ENCODE measurements around the gene PRR18.

The PRR18 gene

GRCh38 chr6:166274163-166274562 lies 34.0 kb downstream of the PRR18 start:
- DNase-seq = no peak

- DNase-seq = no peak
Observed at GRCh38 chr6:166271376-166271765, 36.8 kb downstream of the PRR18 start.

GRCh38 chr6:166270706-166271375 lies 37.4 kb downstream of the PRR18 start:
- no peak for DNase-seq

DNA sequence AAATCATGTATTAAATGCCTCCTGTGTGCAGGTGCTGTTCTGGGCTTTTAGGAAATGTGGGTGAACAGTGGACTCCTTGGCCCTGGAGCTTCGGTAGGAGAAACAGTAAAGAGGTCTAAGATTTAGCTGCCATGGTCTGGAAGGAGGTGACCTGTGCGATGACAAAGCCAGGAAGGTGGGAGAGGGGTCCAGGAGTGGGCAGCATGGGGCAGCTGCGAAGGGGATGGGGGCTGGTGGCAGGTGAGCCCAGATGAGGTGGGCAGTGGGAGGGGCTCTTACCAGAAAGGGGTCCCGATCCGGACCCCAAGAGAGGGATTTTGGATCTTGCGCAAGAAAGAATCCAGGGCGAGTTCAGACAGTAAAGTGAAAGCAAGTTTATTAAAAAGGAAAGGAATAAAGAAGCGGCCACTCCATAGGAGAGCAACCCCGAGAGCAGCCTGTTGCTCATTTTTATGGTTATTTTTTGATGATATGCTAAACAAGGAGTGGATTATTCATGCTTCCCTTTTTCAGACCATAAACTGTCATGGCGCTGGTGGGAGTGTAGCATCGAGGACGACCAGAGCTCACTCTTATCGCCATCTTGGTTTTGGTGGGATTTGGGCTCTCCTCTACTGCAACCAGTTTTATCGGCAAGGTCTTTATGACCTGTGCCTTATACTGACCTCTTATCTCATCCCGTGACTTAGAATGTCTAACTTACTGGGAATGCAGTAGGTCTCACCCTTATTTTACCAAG lies 38.7 kb downstream of the PRR18 start:
- no peak for DNase-seq

DNA sequence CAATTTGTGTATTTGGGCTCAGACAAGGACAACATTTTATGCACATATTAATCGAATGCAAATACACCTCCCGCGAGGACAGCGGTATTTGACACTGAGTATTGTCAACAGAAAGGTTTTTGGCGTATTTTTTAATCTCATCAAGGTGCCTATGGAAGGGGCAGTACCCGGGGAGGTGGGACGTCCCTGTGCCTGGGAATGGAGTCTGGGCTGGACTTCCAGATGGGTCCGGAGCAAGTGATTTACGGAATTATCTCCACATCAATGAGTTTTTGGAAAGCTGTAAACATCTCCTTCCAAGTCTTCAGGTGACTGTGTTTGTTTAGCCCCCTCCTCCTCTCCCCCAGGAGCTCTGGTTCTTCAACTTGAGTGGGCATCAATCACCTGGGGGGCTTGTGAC lies 39.8 kb downstream of the PRR18 start:
- DNase-seq = no peak

GRCh38 chr6:166267526-166267925 lies 40.7 kb downstream of the PRR18 start:
- no peak for DNase-seq

DNA sequence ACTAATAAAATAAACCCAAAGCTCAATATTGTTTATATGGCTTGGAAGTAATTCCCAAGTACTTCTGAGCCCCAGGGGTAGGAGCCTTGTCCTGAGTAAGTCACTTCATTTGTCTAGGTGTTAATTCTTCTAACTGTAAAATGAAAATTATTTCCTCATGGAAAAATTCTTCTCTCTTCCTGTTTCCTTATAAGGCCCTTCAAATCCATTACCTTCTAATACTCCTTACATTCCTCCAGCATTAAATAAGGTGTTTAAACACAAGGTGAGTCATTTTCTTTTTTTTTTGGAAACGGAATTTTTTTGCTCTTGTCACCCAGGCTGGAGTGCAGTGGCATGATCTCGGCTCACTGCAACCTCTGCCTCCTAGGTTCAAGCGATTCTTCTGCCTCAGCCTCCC lies 41.9 kb downstream of the PRR18 start:
- no peak for DNase-seq

- no peak for DNase-seq
Observed at GRCh38 chr6:166262743-166263515, 45.3 kb downstream of the PRR18 start.

- DNase-seq = peak; percentile 53
Observed at GRCh38 chr6:166259296-166259977, 48.8 kb downstream of the PRR18 start.

DNA sequence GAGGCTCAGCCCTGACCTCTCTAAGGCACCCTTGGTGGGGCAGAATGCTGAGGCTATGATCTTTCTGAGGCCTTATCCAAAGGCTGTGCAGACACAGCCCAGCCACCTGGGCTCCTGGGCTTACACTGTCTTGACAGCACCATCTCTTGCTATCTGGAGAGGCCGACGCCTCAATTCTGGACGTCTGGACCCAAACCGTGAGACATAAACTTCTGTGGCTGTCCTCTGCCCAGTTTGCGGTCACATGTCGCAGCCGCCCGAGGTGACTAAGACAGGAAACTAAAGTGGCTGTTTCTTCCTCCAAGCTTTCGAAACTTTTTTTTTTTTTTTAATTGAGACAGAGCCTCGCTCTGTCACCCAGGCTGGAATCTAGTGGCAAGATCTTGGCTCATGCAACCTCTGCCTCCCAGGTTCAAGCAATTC lies 49.3 kb downstream of the PRR18 start:
- peak; percentile 73 for DNase-seq

GRCh38 chr6:166257911-166258318 lies 50.3 kb downstream of the PRR18 start:
- no peak for DNase-seq
